ENCODE measurements around the gene TSPAN7.

Gene TSPAN7

DNA sequence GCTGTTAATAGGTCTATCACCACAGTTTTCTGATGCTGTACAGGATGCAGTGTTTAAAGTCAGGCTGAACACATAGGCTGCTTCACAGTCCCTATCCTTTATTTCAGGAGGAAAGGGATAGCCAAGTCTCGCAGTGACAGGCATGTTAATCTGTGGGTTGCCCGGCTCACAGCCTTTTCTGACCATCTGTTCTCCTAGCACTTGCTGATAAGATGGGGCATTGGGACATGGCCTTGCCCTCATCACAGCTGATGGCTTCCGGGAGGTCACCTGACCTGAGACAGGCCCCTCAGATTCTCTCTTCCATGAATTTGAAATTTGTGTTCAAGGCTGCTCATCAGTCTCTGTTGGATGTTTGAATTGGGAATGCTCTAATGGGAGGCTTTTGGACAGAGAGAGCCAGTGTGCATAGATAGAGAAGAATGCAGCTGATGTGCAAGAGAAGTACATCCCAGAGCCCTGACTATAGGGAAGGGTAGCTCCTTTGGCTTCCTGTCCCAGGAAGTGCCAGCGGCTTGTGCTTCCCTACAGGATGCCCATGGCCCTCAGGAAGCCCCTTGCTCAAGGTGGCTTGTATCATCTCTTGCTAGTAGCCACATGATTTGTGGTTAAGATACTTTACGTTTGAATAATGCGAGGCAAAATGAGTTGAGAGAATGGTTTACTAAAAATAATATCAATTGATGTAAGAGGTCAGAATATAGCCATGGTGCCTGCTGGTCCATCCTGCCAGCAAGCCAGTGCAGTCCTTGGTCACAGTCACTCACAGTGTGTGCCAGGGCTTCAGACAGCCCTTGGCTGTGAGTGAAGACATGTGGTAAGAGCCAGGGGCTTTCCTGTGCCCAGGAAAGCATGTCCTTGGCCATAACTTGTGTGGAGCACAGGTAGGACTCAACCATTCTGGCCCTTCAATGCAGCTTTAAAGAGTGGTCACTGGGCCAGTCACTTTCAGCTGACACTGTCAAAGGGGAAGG lies 88.6 kb downstream of the TSPAN7 start:
- DNase-seq, result no peak

DNA sequence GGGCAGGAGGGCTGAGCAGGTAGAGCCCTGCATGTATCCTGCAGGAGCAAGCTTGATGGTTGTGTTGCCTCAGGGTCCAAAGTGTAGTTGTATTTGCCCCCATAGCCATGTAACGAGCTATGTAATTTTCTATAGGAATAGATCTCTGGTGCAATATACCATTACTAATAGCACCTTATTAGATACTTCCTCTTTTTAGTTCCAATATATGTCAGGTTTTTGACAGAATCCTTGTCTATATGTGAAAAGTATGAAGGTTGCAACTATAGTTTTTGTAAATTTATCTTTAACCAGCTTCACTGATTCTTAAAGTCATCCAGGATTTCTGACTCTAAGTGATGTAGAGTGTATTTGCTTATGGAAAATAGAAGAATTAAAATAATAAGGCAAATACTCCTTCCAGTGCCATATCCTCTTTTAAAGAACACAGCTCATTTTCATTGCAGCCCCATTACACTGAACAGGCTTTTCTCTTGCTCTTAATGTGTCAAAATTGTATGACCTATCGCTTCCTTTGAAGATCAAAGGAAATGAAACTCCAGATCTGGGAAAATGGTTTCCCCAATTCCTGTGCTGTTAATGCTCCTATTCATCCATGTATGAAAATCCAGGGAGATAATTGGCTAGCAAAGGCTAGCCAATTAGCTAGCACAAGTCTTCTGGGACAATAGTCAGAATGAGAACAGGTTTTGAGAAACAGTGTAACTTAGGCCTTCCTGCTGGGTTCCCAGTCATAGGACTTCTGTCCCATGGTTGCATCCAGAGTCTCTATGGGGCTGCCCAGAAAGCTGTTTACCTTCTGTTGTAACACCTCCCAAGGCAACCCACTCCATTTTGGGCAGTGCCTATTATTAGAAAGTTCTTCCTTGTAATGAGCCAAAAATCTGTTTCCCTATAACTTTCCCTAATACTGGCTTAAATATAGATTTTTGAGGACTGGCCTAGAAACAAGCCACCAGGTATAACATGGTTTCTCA lies 90.6 kb downstream of the TSPAN7 start:
- no peak for DNase-seq

GRCh38 chrX:38652934-38653442 lies 91.6 kb downstream of the TSPAN7 start:
- DNase-seq, result no peak

DNA sequence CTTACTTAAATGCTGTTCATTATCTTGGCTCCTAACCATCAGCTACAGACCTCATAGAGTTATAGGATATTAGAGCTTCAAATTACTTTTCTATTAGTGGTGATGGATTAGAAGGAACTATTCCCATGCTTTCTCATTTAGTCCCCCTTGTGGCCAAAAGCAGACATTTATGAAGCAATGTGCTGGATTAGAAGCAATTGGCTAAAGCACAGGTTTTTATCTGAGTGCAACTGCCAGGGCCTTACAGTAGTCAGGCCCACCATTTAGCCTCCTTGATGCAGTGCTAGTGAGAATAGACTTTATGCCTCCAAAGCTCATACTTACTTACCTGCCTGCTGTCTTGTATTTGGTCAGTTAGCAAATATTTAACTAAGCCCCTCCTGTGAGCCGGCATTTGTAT lies 93.0 kb downstream of the TSPAN7 start:
- DNase-seq, result peak; percentile 1

- DNase-seq, result no peak
These were observed 95.1 kb downstream of the TSPAN7 start for GRCh38 chrX:38656350-38656915.

DNA sequence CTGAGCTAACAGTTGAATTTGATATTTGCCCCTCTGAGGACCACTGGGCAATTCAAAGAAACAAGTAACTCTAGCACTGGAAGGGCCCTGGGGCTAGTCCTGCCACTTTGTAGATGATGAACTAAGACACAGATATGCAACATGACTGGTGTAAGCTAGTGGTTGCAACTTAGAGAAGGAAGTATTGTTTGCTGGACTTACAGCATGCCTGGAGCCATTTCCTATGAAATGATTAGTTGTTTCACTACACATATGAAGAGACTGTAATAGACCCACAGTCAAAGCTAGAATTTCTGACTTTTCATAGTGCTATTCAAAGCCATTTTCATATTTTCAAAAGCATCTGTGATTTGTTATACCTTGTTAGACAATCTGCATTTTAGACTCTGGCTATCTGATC lies 96.2 kb downstream of the TSPAN7 start:
- no peak for DNase-seq

DNA sequence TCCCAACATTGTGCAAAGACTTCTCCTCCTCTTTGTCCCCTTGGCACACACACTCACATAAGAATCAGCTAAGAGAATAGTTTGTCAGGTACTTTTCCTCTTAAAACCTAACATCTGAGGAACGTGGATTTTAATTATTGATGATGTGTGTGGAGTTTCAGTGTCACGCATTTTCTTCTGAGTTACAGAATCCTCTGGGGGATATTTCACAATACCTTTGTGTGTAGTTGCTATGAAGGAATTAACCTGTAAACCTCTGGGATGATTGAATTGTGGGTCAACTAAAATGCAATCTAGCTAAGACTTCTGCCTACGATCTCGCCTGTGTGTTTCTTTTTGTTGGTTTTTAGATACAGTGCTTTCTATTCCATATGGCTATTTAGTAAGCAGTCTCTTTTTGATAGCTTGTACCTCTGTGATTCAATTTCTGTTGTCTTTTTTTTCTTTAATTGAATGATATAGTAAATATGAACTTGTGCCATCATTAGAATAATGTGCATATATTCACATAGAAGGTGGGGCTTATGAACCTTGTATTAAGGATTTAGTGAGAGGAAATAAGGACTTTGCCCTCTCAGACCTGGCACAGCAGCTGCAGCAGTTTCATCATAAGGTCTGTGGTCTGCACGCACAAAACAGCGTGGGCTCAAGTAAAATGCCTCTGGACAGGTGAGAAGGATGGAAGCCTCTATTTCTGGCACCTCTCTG lies 99.2 kb downstream of the TSPAN7 start:
- no peak for DNase-seq

DNA sequence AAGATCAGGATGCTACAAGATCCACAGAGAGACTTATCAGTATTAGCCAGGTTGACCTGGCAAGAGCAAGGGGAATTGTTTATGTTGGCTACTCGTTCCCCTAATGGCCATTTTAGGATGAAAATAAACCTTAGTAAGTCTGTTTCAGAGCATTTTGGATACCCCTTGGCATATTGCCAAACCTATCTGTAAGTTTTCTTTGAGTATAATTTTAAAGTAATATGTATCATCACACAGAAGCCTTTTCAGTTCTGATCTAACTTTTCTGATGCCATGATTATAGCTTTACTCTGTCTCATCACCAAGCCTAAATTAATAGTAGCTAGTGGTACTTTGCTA lies 99.7 kb downstream of the TSPAN7 start:
- DNase-seq, result no peak

- no peak for DNase-seq
These were observed 100.2 kb downstream of the TSPAN7 start for GRCh38 chrX:38661561-38661960.

DNA sequence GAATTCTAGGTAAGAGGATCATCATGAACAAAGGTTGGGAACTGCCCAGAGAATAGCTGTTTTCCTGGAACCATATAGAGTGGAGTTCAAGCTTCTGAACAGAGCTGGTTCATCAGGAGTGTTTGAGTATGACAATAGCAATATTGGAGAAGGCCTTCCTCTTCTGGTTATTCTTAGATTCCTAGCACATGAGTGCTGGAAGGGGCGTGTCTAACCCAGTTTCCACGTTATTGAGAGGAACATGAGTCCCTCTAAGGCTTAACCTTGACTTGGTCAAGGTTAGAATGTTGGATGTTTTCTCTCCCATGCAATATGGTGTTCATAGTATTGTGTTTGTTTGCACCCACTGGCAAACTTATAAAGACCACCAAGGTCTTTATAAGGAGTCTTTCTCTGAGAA lies 101.3 kb downstream of the TSPAN7 start:
- no peak for DNase-seq

DNA sequence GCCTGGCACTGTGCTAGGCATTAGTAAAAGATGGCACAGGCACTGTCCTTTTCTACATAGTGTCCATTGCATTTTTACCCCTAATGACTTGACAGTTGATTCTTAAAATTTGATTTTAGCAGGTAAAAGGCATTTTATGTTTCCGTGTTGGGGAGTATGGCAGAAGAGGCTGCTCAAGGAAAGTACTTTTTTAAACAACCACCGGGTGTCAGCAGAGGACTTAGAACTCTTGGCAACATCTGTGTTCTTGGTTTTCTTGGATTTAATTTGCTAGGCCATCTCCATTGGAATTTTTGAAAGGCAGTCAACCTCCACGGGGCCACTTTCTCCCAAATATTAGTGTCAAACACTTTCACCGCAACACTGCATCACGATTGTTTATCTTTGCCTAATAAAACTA lies 102.9 kb downstream of the TSPAN7 start:
- DNase-seq, result peak; percentile 7

DNA sequence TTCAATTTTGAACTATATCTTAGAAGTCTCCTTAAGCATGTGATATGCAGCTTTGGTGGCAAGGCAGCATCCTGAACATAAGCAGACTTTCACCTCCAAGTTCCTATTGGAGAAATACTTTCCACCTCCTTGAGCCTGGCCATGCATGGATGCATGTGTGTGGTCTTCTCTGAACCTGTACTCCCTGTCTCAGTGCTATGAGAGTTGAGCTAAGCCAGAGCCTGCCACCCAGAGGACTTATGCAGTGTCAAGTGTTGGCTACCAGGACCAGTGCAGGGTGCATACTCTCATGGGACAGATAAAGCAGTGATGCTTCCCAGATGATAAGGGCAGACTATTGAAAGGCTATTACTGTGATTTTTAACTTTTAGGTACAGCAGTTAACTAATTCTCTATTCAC lies 105.6 kb downstream of the TSPAN7 start:
- no peak for DNase-seq

DNA sequence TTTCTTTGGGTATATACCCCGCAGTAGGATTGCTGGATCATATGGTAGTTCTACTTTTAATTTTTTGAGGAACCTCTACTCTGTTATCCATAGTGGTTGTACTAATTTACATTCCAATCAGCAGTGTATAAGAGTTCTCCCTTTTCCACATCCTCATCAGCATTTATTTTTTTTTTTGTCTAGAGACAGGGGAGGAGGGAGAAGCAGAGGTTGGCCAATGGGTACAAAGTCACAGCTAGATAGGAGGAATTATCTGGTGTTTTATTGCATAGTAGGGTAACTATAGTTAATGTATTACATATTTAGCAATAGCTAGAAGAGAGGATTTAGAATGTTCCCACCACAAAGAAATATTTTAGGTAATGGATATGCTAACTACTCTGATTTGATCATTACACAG lies 107.4 kb downstream of the TSPAN7 start:
- no peak for DNase-seq

DNA sequence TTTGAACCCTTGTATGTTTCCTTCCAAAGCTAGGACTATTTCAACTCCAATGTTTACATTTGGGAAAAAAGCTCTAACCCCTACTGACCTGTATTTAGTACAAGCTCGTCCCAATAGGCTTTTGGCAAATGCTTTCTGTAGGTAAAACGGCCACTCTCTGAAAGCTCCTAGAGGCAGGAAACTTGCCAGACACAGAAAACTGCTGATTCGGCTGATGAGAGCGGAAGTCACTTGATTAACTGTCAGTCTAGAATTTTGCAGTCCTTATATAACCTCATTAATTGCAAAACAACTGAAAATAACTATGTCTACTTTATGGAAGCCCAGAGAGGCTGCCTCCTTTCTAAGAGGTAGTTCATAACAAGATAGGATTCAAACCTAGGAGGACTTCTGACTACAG lies 108.1 kb downstream of the TSPAN7 start:
- no peak for DNase-seq

- DNase-seq, result no peak
These were observed 111.3 kb downstream of the TSPAN7 start for GRCh38 chrX:38672646-38673045.

DNA sequence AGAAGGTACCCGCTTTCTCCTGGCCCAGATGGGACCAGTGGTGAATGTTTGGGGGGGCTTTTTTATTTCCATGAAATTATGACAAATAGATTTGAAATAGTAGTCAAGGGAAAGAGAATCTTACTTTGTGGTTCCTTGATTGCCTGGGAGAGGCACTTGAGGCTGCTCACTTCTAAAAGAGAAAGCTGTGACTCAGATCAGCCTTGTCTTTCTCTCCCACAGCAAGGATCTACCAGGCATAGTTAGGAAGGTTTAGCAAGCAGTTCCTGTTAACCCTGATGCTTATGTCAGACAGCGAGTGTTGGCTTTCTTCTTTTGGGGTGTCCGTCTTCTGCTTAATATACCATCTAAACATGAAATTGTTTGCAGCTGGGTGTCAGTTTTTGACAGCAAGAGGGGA lies 114.5 kb downstream of the TSPAN7 start:
- DNase-seq, result no peak

DNA sequence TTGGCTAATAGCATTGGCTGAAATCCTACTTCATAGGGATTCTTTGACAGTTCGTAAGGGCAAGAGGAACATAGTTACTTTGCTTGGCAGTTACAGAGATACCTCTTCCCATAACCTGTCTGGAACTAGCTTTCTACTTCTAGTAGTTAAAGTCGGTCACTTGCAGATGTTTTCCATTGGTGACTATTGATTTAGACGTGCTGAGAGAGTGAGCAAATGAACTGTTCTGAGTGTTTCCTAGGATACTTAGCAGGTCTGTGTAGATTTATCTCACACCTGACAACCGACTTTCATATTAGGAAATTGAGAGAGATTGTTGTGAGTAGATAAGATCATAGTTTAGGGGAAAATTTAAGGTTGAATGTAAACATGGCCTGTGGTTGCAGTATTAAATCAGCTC lies 116.8 kb downstream of the TSPAN7 start:
- no peak for DNase-seq

- no peak for DNase-seq
These were observed 117.5 kb downstream of the TSPAN7 start for GRCh38 chrX:38678821-38679220.

DNA sequence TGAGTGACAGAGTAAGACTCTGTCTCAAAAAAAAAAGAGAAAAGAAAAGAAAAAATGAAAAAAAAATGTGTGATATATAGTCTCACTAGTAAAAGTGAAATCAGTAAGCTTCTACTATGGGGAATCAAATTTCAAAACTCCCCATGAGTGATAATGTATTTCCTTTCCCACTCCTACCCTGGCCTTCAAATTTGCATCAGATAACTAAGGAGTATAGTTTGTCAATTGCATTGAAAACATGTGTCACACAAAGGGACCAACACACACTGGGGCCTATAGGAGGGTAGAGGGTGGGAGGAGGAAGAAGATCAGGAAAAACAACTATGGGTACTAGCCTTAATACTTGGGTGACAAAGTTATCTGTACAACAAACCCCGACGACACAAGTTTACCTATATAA lies 118.4 kb downstream of the TSPAN7 start:
- DNase-seq, result no peak

GRCh38 chrX:38682095-38682494 lies 120.8 kb downstream of the TSPAN7 start:
- no peak for DNase-seq

DNA sequence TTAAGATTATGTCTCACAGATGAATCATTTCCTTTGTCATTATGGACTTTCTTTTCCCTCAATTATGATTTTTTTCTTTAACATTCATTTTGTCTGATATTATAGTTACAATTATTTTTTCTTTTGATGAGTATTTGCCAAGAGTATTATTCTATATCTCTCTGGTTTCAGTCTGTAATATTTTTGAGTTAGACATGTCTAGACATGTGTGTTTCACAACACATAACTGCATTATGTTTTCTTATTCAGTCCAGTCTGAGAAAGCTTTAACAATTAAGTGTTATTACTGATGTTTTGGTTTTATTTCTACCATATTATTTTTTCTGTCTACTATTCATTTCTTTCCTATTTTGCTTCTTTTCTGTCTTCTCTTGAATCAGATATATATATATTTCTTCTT lies 131.6 kb downstream of the TSPAN7 start:
- no peak for DNase-seq

DNA sequence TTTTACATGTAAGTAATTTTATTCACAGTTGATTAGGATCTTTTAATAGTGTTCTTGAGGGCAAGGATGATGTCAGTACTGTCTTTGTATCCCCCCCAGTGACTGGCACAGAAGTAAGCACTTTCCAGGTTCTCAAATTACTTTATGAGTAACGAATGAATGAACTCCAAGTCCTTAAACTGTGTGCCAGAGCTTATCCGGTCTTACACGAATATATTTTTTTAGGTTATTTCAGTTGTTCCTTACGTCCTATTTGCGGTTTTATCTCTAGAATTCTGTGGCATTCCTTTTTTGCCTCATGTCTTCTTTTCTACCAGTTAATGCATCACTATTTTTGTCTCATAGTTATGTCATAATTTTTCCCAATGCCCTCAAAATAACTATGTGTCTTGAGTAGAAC lies 133.1 kb downstream of the TSPAN7 start:
- DNase-seq, result no peak

GRCh38 chrX:38697461-38697860 lies 136.1 kb downstream of the TSPAN7 start:
- no peak for DNase-seq
